ENCODE results near the gene PLCD3.
"Not testable (repeated sequence)": the region's sequence is repeated elsewhere in the genome, so short reads cannot be mapped to it uniquely, and the experiment has no call there.

Gene PLCD3

GRCh38 chr17:45132572-45133463 lies 503 bp upstream of the PLCD3 start:
- DNase-seq = no peak

- DNase-seq = no peak
Measured at GRCh38 chr17:45131616-45132319, 547 bp downstream of the PLCD3 start.

GRCh38 chr17:45130681-45131615 lies 1.4 kb downstream of the PLCD3 start:
- DNase-seq = no peak

GRCh38 chr17:45129940-45130680 lies 2.2 kb downstream of the PLCD3 start:
- DNase-seq = no peak

- DNase-seq = no peak
Measured at GRCh38 chr17:45129426-45129939, 2.8 kb downstream of the PLCD3 start.

GRCh38 chr17:45128989-45129388 lies 3.3 kb downstream of the PLCD3 start:
- no peak for DNase-seq

GRCh38 chr17:45128331-45128730 lies 4.0 kb downstream of the PLCD3 start:
- DNase-seq = no peak

- no peak for DNase-seq
Measured at GRCh38 chr17:45127548-45128300, 4.6 kb downstream of the PLCD3 start.

GRCh38 chr17:45127207-45127547 lies 5.1 kb downstream of the PLCD3 start:
- DNase-seq = no peak

- DNase-seq = no peak
Measured at GRCh38 chr17:45125509-45125908, 6.8 kb downstream of the PLCD3 start.

GRCh38 chr17:45124797-45125122 lies 7.6 kb downstream of the PLCD3 start:
- not testable (repeated sequence) for DNase-seq

- no peak for DNase-seq
Measured at GRCh38 chr17:45123930-45124796, 8.2 kb downstream of the PLCD3 start.

GRCh38 chr17:45123076-45123770 lies 9.1 kb downstream of the PLCD3 start:
- no peak for DNase-seq

- no peak for DNase-seq
Measured at GRCh38 chr17:45121055-45121454, 11.3 kb downstream of the PLCD3 start.

GRCh38 chr17:45120558-45120957 lies 11.8 kb downstream of the PLCD3 start:
- no peak for DNase-seq

- no peak for DNase-seq
Measured at GRCh38 chr17:45119964-45120363, 12.4 kb downstream of the PLCD3 start.

- DNase-seq = no peak
Measured at GRCh38 chr17:45118691-45119090, 13.6 kb downstream of the PLCD3 start.

- no peak for DNase-seq
Measured at GRCh38 chr17:45117848-45118646, 14.3 kb downstream of the PLCD3 start.

GRCh38 chr17:45117334-45117733 lies 15.0 kb downstream of the PLCD3 start:
- DNase-seq = no peak

All from NCI-H2029 treated with DMSO at 0.1 percent for 48 hours (cell line).